Measurements from ENCODE around the gene DENND1A.

DENND1A gene

GRCh38 chr9:123923884-123924283 lies 6.0 kb downstream of the DENND1A start:
- no peak for TF ChIP-seq CTCF (IDR thresholded peaks at IDR 0.05)

- TF ChIP-seq CTCF (IDR thresholded peaks at IDR 0.05) = no peak
Observed at GRCh38 chr9:123923377-123923776, 6.5 kb downstream of the DENND1A start.

GRCh38 chr9:123922911-123923310 lies 7.0 kb downstream of the DENND1A start:
- no peak for TF ChIP-seq CTCF (IDR thresholded peaks at IDR 0.05)

GRCh38 chr9:123922431-123922830 lies 7.5 kb downstream of the DENND1A start:
- TF ChIP-seq CTCF (IDR thresholded peaks at IDR 0.05) = no peak

- no peak for TF ChIP-seq CTCF (IDR thresholded peaks at IDR 0.05)
Observed at GRCh38 chr9:123914517-123915196, 15.3 kb downstream of the DENND1A start.

- no peak for TF ChIP-seq CTCF (IDR thresholded peaks at IDR 0.05)
Observed at GRCh38 chr9:123912167-123912897, 17.6 kb downstream of the DENND1A start.

- TF ChIP-seq CTCF (IDR thresholded peaks at IDR 0.05) = no peak
Observed at GRCh38 chr9:123911024-123911423, 18.9 kb downstream of the DENND1A start.

Data from LNCAP (cell line).